SU-DHL-6 (cell line): ENCODE data around the gene USH1C.

Source experiments
- EZH2phosphoT487 ChIP-seq: fragments of 200-600 bp; sonication (generic), shearing (Covaris generic); conservative IDR thresholded peaks from 2 replicates; pipeline ENCODE4 v1.6.1; 2018; ENCODE audit warnings: mild to moderate bottlenecking, antibody characterized with exemption, low read length, moderate library complexity, mixed read lengths
- TF ChIP-seq, protein P1 (sequence below): fragments of 200-600 bp; sonication (generic); IDR thresholded peaks from one replicate; pipeline ENCODE4 v1.5.1; 2017; ENCODE audit warnings: antibody characterized with exemption, mild to moderate bottlenecking, low read length, moderate library complexity; ENCODE audit not compliant: insufficient read depth, poor library complexity, severe bottlenecking

DNA sequence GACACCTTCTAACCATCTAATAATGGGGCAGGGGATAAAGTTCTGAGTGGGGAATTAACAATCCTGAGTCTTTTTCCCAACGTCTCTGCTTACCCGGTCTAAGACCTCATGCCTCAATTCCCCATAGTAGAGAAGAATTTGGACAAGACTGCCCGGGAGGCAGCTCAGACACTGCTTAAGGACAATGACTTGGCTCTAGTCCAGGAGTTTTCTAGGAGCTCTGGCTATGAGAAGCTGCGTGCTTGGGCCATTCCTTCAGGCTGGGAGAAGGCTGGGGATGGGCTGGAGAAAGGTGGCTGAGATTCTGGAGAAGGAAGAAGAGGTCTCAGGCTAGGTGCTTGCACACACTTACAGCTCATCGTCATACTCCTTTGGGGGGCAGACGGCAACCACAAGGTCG lies 47.8 kb downstream of the USH1C start:
- TF ChIP-seq, protein P1, sequence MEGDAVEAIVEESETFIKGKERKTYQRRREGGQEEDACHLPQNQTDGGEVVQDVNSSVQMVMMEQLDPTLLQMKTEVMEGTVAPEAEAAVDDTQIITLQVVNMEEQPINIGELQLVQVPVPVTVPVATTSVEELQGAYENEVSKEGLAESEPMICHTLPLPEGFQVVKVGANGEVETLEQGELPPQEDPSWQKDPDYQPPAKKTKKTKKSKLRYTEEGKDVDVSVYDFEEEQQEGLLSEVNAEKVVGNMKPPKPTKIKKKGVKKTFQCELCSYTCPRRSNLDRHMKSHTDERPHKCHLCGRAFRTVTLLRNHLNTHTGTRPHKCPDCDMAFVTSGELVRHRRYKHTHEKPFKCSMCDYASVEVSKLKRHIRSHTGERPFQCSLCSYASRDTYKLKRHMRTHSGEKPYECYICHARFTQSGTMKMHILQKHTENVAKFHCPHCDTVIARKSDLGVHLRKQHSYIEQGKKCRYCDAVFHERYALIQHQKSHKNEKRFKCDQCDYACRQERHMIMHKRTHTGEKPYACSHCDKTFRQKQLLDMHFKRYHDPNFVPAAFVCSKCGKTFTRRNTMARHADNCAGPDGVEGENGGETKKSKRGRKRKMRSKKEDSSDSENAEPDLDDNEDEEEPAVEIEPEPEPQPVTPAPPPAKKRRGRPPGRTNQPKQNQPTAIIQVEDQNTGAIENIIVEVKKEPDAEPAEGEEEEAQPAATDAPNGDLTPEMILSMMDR = no peak
- TF ChIP-seq EZH2phosphoT487 = no peak
